A549 (cell line): ENCODE measurements around the gene TWIST2. TPM values are rescaled to one million over a fixed set of nuclear protein-coding genes. Genes with fewer than 3 reads are reported as not detected.

Source experiments
- ATAC-seq, 2 experiments: fragments of 200-7000 bp in 1 of 2; fragments of >200 bp in 1 of 2; cut with Nextera tagmentation in 1 of 2; cut with Tn5 transposase in 1 of 2; 3 replicates each; pipeline versions ENCODE4 v1.8.0 to v1.9.1; 2018 to 2020; ENCODE audit warnings: mild to moderate bottlenecking in 1 of 2, moderate library complexity in 1 of 2
- CTCF ChIA-PET: fragments of 300-600 bp; sonication (Branson Sonifier 250); formaldehyde crosslinking; extraction: SDS; loops from one replicate; lab custom pipeline; 2021; ENCODE audit warnings: antibody characterized with exemption, inconsistent platforms; lab: Yijun Ruan, JAX
- POLR2A ChIA-PET: fragments of 350-600 bp; formaldehyde crosslinking; extraction: SDS; loops from one replicate; lab custom pipeline; 2021; ENCODE audit warnings: antibody characterized with exemption, inconsistent platforms; lab: Yijun Ruan, JAX
- DNase-seq, 2 experiments: peaks; one replicate each; pipeline versions ENCODE4 v3.0.0 to v3.0.0-alpha.2; 2011 to 2016; ENCODE audit warnings: low read depth in 1 of 2, low spot score in 1 of 2
- FAIRE-seq: peaks from 2 replicates; lab custom pipeline; 2011; peaks lifted over from hg19 to GRCh38; lab: Jason Lieb, UNC
- H3K27ac ChIP-seq, 2 experiments: fragments of >200 bp; sonication (Bioruptor Twin); formaldehyde crosslinking; 3 replicates each; pipeline ENCODE4 v1.5.1; 2016 to 2017
- H3K4me1 ChIP-seq: fragments of >200 bp; sonication (Bioruptor Twin); formaldehyde crosslinking; 3 replicates; pipeline ENCODE4 v1.6.1; 2016
- H3K4me2 ChIP-seq: fragments of >200 bp; sonication (Bioruptor Twin); formaldehyde crosslinking; 3 replicates; pipeline ENCODE4 v1.6.1; 2016
- H3K4me3 ChIP-seq: fragments of >200 bp; sonication (Bioruptor Twin); formaldehyde crosslinking; 3 replicates; pipeline ENCODE4 v1.5.1; 2016
- H3K9me3 ChIP-seq: fragments of >200 bp; sonication (Bioruptor Twin); formaldehyde crosslinking; 3 replicates; pipeline ENCODE4 v1.6.1; 2016
- BHLHE40 ChIP-seq: IDR thresholded peaks from 2 replicates; pipeline ENCODE4 v1.6.1; 2012; ENCODE audit warnings: low read depth, low read length, inconsistent platforms
- CHD2 ChIP-seq: fragments of 150-350 bp; IDR thresholded peaks from 2 replicates; pipeline ENCODE4 v1.6.1; 2014; ENCODE audit warnings: low read length; ENCODE audit not compliant: partially characterized antibody
- CHD4 ChIP-seq: fragments of 200-600 bp; sonication (generic); IDR thresholded peaks from 2 replicates; pipeline ENCODE4 v1.6.1; 2016; ENCODE audit warnings: antibody characterized with exemption, mild to moderate bottlenecking, borderline replicate concordance
- EHF ChIP-seq: fragments of 250-450 bp; sonication (Bioruptor Pico); IDR thresholded peaks from 2 replicates; pipeline ENCODE4 v1.5.0; 2020; ENCODE audit warnings: mild to moderate bottlenecking
- GATA3 ChIP-seq: IDR thresholded peaks from 2 replicates; pipeline ENCODE4 v1.6.1; 2012; ENCODE audit warnings: borderline replicate concordance
- HDAC2 ChIP-seq: fragments of 200-600 bp; sonication (generic); IDR thresholded peaks from 2 replicates; pipeline ENCODE4 v1.6.1; 2016
- HOXB5 ChIP-seq: fragments of 250-450 bp; sonication (Bioruptor Pico); IDR thresholded peaks from 2 replicates; pipeline ENCODE4 v1.5.0; 2020; ENCODE audit warnings: mild to moderate bottlenecking, moderate library complexity
- JUNB ChIP-seq: fragments of >200 bp; sonication (Bioruptor Twin); formaldehyde crosslinking; IDR thresholded peaks from 2 replicates; pipeline ENCODE4 v1.6.1; 2016
- NFE2L2 ChIP-seq: fragments of 150-350 bp; conservative IDR thresholded peaks from 2 replicates; pipeline ENCODE4 v1.6.1; 2014; ENCODE audit warnings: low read length
- NPAS2 ChIP-seq: fragments of 250-450 bp; sonication (Bioruptor Pico); IDR thresholded peaks from 2 replicates; pipeline ENCODE4 v1.8.0; 2022; ENCODE audit warnings: mild to moderate bottlenecking, moderate library complexity, borderline replicate concordance
- POLR2A ChIP-seq: IDR thresholded peaks from 2 replicates; pipeline ENCODE4 v1.6.1; 2012; ENCODE audit warnings: mild to moderate bottlenecking, low read length
- POLR2AphosphoS2 ChIP-seq: conservative IDR thresholded peaks from 2 replicates; pipeline ENCODE4 v1.6.1; 2012; ENCODE audit warnings: low read length, improper control_type of control experiment, inconsistent platforms
- RAD21 ChIP-seq, 2 experiments: fragments of >200 bp in 1 of 2; sonication (Bioruptor Twin) in 1 of 2; formaldehyde crosslinking in 1 of 2; IDR thresholded peaks in 1 of 2; conservative IDR thresholded peaks in 1 of 2; 2 replicates in 1 of 2; 3 replicates in 1 of 2; pipeline ENCODE4 v1.6.1; 2012 to 2018; ENCODE audit warnings: inconsistent platforms in 1 of 2
- RCOR1 ChIP-seq: fragments of 150-350 bp; IDR thresholded peaks from 2 replicates; pipeline ENCODE4 v1.6.1; 2014; ENCODE audit warnings: antibody characterized with exemption, low read length, low read depth
- RFX5 ChIP-seq: fragments of 450-650 bp; IDR thresholded peaks from 2 replicates; pipeline ENCODE4 v1.7.1; 2014; ENCODE audit warnings: antibody characterized with exemption, mild to moderate bottlenecking, moderate library complexity
- RNF2 ChIP-seq: fragments of 200-600 bp; sonication (generic); IDR thresholded peaks from 2 replicates; pipeline ENCODE4 v1.6.1; 2016; ENCODE audit warnings: low read depth, mild to moderate bottlenecking, antibody characterized with exemption, moderate library complexity, borderline replicate concordance
- SMC3 ChIP-seq: fragments of >200 bp; sonication (Bioruptor Twin); formaldehyde crosslinking; IDR thresholded peaks from 3 replicates; pipeline ENCODE4 v1.6.1; 2018; ENCODE audit warnings: inconsistent platforms
- SREBF2 ChIP-seq: fragments of 450-650 bp; IDR thresholded peaks from 2 replicates; pipeline ENCODE4 v1.6.1; 2014; ENCODE audit warnings: mild to moderate bottlenecking, moderate library complexity
- ZNF302 ChIP-seq: fragments of 250-450 bp; sonication (Bioruptor Pico); IDR thresholded peaks from 2 replicates; pipeline ENCODE4 v1.9.0; 2021; ENCODE audit warnings: inconsistent platforms, mild to moderate bottlenecking, moderate library complexity
- WGBS: methylation state at CpG from one replicate; pipeline ENCODE4 v1.1.6; 2017; ENCODE audit errors: missing lambda C conversion rate; 5-methylcytosine and 5-hydroxymethylcytosine counted together
- polyA plus RNA-seq, 4 experiments: library from polyadenylated mRNA; depleted of rRNA in 3 of 4; stranded (reverse); fragments of >200 nt; fragmentation: RNase III in 1 of 4; extraction: RNeasy Plus Mini Kit Qiagen cat#74134 plus additional on column Dnase treatment in 1 of 4; gene quantifications; 2 replicates in 3 of 4; 3 replicates in 1 of 4; pipeline ENCODE4 v1.2.3, GENCODE V29; 2011 to 2017
- TF ChIP-seq, protein P1 (sequence below): fragments of 250-450 bp; sonication (Bioruptor Pico); IDR thresholded peaks from 2 replicates; pipeline ENCODE4 v1.5.0; 2020; ENCODE audit warnings: low read depth, mild to moderate bottlenecking, moderate library complexity
- TF ChIP-seq, protein P2 (sequence below): IDR thresholded peaks from 2 replicates; pipeline ENCODE4 v1.6.1; 2012
- TF ChIP-seq, protein P3 (sequence below): fragments of 450-650 bp; IDR thresholded peaks from 2 replicates; pipeline ENCODE4 v1.6.1; 2014; ENCODE audit warnings: antibody characterized with exemption
- TF ChIP-seq, protein P4 (sequence below): fragments of 150-350 bp; IDR thresholded peaks from 2 replicates; pipeline ENCODE4 v1.6.1; 2014; ENCODE audit warnings: low read depth, mild to moderate bottlenecking, low read length

TWIST2 gene
- polyA plus RNA-seq, 2 of the 4 experiments (the other 2 are of a cell fraction) = 7.1 to 8.2 TPM

DNA sequence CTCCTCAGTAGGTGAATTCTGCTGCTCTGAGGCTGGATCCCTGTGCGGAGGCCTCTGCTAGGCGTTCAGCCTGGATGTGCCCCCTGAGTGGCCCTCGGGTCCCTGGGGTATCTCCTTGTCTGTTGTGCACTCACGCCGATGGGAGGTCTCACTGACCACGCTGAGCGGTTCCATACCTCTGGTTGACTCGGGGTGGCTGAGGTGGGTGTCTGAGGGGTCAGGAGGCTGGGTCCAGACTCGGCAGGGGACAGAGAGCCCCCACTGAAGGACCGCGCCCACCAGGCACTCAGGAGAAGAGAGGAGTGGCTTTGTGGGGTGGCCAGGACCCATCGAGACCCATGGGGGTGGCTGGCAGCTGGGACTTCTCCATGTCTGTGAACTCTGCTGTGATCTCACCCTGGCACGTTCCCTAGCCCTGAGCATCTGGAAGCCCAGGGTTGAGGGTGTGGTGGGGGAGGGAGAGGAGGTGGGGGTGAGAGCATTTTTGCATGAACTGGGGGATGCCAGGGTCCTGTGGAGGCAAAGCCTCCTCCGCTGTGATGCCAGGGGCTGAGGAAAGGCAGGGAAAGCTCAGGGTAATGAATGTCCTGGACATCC, 53.7 kb downstream of the TWIST2 start:
- DNase-seq (no peak), ATAC-seq (no peak), FAIRE-seq (no peak)
- no peak overlapping the region for H3K4me3 ChIP-seq
- CTCF ChIA-PET = no interaction called here
- 93% methylated on average over 13 of the region's 14 CpGs for WGBS
- TF ChIP-seq, protein P1, sequence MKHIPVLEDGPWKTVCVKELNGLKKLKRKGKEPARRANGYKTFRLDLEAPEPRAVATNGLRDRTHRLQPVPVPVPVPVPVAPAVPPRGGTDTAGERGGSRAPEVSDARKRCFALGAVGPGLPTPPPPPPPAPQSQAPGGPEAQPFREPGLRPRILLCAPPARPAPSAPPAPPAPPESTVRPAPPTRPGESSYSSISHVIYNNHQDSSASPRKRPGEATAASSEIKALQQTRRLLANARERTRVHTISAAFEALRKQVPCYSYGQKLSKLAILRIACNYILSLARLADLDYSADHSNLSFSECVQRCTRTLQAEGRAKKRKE = no peak
- TF ChIP-seq EHF (CRISPR knock-in tag) (no peak), CHD4 (no peak), POLR2A (no peak), RFX5 (no peak), HOXB5 (CRISPR knock-in tag) (no peak), NPAS2 (CRISPR knock-in tag) (no peak), SMC3 (no peak), NFE2L2 (no peak), RNF2 (no peak), RAD21 (conservative IDR thresholded peaks at IDR 0.05 in 1 of 2, IDR thresholded peaks at IDR 0.05 in 1 of 2) (no peak), HDAC2 (no peak), ZNF302 (CRISPR knock-in tag) (no peak), BHLHE40 (no peak), CHD2 (no peak), SREBF2 (no peak)
- TF ChIP-seq, protein P2, sequence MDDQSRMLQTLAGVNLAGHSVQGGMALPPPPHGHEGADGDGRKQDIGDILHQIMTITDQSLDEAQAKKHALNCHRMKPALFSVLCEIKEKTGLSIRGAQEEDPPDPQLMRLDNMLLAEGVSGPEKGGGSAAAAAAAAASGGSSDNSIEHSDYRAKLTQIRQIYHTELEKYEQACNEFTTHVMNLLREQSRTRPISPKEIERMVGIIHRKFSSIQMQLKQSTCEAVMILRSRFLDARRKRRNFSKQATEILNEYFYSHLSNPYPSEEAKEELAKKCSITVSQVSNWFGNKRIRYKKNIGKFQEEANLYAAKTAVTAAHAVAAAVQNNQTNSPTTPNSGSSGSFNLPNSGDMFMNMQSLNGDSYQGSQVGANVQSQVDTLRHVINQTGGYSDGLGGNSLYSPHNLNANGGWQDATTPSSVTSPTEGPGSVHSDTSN = no peak
- TF ChIP-seq, protein P3, sequence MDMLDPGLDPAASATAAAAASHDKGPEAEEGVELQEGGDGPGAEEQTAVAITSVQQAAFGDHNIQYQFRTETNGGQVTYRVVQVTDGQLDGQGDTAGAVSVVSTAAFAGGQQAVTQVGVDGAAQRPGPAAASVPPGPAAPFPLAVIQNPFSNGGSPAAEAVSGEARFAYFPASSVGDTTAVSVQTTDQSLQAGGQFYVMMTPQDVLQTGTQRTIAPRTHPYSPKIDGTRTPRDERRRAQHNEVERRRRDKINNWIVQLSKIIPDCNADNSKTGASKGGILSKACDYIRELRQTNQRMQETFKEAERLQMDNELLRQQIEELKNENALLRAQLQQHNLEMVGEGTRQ = no peak
- POLR2A ChIA-PET = no interaction called here
- H3K9me3 ChIP-seq = no peaks in the 10 kb centered on the region
- H3K4me2 ChIP-seq = no peak overlapping the region
- no peaks in the 10 kb centered on the region for H3K4me1 ChIP-seq
- no peak overlapping the region for H3K27ac ChIP-seq

DNA sequence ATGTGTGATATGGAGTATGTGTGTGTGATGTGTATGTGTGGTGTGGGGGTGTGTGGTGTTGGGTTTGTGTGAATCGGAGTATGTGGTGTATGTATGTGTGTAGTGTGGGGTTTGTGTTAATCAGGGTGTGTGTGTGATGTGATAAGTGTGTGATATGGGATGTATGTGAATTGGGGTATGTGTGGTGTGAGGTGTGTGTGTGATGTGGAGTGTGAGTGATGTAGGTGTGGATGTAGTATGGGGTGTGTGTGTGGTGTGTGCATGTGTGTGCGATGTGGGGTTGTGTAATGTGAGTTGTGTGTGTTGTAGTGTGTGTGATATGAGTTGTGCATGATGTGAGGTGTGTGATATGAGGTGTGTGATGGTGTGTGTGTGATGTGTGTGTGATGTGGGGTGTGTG, 54.4 kb downstream of the TWIST2 start:
- 45% methylated on average over 2 of the region's 2 CpGs for WGBS
- Histone ChIP-seq H3K4me1 (no peaks in the 10 kb centered on the region), H3K27ac (no peak overlapping the region), H3K9me3 (no peaks in the 10 kb centered on the region), H3K4me2 (no peak overlapping the region), H3K4me3 (no peak overlapping the region)
- ChIA-PET POLR2A (no interaction called here), CTCF (no interaction called here)
- DNase-seq = no peak
- no peak for FAIRE-seq
- ATAC-seq = no peak
- TF ChIP-seq, protein P4, sequence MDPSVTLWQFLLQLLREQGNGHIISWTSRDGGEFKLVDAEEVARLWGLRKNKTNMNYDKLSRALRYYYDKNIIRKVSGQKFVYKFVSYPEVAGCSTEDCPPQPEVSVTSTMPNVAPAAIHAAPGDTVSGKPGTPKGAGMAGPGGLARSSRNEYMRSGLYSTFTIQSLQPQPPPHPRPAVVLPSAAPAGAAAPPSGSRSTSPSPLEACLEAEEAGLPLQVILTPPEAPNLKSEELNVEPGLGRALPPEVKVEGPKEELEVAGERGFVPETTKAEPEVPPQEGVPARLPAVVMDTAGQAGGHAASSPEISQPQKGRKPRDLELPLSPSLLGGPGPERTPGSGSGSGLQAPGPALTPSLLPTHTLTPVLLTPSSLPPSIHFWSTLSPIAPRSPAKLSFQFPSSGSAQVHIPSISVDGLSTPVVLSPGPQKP = no peak
- no peak for TF ChIP-seq EHF (CRISPR knock-in tag)
- TF ChIP-seq SMC3 = no peak
- no peak for TF ChIP-seq POLR2A
- no peak for TF ChIP-seq RCOR1
- TF ChIP-seq CHD4 = no peak
- no peak for TF ChIP-seq JUNB
- TF ChIP-seq GATA3 = no peak
- no peak for TF ChIP-seq POLR2AphosphoS2
